NCI-H2171 treated with DMSO at 0.1 percent for 48 hours (cell line): Measurements from ENCODE around the gene PRX.
"Not testable (repeated sequence)": the region's sequence is repeated elsewhere in the genome, so short reads cannot be mapped to it uniquely, and the experiment has no call there.

Experiments used
- DNase-seq: peaks from one replicate; lab custom pipeline; 2025; lab: John Stamatoyannopoulos, UW

Gene PRX

DNA sequence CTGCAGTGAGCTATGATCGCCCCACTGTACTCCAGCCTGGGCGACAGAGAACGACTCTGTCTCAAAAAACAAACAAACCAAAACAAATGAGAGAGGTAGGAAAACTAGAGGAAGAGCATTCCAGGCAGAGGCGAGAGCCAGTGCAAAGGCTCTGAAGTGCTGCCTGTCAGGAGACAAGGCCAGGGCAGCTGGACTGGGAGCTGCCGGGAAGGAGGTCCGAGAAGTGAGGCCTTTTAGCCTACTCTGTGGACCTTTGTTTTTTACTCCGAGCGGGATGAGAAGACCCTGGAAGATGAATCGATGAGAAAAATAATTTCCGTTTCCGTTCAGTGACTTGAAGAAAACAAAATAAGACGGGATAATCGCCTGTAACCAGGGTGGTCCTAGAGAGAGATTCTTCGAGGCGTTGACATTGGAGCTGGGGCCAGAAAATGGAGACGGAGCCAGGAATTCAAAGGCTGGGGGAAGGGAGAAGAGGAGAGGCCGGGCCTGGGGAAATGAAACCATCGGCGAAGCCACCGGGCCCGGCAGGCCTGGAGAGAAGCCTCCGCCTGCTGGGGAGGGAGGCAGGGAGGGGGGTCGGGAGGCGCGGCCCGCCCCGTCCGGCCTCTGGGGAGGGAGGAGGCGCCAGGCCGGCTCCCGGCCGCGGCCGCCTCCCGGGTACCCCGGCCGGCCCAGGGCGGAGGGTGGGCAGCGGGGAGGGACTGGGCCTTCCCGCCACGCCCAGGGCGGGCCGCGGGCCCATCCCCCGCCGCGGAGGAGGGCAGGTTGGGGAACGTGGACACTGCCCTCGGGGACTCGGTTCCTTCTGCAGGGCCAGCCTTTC is 20.4 kb upstream of the PRX start:
- DNase-seq: peak; percentile 60

DNA sequence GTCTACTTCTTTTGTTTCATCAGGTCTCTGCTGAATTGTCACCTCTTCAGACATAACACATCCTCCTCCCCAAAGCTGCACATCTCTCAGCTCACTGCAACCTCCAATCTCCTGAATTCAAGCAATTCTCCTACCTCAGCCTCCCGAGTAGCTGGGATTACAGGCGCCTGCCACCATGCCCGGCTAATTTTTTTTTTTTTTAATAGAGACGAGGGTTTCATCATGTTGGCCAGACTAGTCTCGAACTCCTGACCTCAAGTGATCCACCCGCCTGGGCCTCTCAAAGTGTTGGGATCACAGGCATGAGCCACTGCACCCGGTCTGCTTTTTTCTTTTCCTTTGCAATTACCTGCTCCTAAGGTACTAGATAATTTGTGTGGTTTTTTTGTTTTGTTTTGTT is 19.6 kb upstream of the PRX start:
- DNase-seq: not testable (repeated sequence)

DNA sequence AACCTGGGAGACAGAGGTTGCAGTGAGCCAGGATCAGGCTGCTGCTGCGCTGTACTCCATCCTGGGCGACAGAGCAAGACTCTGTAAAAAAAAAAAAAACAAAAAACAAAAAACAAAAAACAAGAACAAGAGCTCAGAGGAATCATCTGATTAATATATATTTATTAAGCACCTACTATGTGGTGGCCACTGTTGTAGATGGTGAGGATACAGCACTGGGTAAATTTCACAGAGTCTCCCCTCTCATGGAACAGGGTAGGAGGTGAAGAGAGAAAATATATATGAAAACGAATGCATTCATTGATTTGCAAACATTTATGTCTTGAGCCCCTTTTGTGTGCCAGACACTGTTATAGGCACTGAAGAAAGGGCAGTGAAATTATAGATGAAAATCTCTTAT is 18.5 kb upstream of the PRX start:
- no peak for DNase-seq

DNA sequence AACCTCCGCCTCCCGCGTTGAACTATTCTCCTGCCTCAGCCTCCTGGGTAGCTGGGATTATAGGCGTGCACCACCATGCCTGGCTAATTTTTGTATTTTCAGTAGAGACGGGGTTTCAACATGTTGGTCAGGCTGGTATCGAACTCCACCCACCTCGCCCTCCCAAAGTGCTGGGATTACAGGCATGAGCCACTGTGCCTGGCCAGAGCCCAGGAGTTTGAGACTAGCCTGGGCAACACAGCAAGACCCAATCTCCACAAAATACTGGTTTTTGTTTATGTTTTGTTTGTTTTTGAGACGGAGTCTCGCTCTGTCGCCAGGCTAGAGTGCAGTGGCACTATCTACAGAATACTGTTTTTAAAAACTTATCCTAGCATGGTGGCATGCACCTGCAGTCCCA is 17.1 kb upstream of the PRX start:
- DNase-seq: not testable (repeated sequence)

DNA sequence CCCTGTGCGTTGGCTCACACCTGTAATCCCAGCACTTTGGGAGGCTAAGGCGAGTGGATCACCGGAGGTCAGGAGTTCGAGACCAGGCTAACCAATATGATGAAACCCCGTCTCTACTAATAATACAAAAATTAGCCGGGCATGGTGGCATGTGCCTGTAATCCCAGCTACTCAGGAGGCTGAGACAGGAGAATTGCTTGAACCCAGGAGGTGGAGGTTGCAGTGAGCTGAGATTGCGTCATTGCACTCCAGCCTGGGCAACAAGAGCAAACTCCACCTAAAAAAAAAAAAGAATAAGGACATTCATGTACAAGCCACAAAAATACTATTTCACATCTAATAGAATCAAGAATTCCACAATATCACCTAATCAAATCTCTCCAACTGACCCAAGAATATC is 15.0 kb upstream of the PRX start:
- DNase-seq: not testable (repeated sequence)

DNA sequence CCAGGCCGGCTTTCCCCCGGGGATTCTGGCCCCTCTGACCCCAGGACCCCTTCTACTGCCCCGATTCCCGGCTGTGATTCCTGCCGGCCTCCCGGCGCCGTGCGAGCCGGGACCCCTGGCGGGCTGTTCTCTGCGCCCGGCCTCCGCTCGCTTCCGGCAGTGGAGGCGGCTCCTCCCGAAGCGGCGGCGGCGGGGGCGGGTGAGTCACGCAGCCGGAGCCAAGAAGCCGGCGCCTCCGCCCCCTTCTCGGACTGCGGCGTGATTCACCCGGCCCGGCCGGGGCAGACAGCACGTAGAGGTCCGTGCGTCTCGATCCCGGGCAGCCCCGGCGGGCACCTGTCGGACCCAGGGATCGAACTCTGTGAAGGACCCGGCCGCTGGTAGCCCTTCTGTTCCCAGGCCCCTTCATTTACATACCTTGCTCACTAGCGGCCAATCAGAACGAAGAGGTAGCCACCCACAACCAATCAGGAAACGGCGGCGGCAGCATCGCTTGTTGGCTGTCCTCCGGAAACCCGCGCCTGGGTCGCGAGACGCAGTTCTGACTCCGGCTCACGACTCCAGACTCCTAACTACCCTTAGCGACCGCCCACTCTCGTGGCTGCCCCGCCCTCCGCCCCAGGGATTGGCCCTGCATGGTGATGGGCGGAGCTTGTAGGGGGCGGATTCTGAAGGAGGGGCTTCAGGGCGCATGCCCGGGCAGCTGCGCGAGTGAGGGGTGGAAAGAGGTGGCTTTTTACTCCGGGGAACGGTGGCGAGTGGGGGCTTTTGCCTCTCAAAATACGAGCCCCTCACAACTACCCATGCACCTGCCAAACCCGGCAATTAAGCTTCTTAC is 12.5 kb upstream of the PRX start, which contains the start of gene SERTAD1:
TSS of gene SERTAD1 (minus strand) at position 543 of the 838 bp plus-strand sequence. CDS start 2,446 bp downstream, outside the sequence.
- DNase-seq: peak; percentile 99

DNA sequence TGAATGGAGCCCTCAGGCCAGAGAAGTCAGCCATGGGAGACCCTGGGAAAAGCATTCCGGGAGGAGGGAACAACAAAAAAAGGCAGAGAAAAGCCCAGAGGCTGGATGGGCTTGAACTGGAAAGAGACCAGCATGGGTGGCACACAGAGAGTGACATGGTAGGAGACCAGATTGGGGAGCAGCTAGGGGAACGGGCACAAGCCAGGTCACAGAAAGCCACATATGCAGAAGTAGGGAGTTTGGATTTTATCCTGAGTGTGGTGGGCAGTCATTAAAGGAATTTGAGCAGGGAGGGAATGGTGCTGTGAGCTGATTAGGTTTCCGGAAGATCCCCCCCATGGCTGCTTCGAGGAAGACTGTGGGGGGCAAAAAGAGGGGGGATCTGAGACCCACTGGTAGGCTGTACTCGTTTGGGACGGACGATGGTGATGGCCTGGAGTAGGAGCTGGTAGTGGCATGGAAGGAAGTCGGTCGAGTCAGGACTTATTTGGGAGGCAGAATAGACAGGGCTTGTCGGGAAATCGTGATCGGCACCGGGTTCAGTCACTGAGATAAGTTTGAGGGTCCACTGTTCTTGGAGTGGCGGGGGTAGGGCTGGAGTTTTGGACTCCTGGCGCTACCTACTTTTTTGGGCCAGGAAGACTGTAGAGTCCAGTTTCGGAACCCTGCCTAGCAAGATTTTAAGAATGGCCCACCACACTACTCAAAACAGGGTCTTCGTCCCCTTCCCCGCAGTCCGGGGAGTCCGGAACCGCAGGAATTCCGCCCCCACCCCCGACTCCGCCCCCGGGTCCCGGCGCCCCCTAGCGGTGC is 11.7 kb upstream of the PRX start:
- DNase-seq: no peak

DNA sequence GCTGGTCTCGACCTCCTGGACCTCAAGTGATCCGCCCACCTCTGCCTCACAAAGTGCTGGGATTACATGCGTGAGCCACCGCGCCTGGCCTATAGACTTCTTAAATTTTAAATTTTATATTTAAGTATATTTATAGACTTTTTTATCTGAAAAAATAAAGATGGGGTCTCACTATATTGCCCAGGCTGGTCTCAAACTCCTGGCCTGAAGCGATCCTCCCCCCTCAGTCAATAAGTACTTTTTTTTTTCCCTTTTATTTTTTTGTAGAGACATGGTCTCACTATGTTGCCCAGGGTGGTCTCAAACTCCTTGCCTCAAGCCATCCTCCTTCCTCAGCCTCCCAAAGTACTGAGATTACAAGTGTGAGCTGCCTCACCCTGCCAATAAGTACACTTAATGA is 10.8 kb upstream of the PRX start:
- DNase-seq: no peak

DNA sequence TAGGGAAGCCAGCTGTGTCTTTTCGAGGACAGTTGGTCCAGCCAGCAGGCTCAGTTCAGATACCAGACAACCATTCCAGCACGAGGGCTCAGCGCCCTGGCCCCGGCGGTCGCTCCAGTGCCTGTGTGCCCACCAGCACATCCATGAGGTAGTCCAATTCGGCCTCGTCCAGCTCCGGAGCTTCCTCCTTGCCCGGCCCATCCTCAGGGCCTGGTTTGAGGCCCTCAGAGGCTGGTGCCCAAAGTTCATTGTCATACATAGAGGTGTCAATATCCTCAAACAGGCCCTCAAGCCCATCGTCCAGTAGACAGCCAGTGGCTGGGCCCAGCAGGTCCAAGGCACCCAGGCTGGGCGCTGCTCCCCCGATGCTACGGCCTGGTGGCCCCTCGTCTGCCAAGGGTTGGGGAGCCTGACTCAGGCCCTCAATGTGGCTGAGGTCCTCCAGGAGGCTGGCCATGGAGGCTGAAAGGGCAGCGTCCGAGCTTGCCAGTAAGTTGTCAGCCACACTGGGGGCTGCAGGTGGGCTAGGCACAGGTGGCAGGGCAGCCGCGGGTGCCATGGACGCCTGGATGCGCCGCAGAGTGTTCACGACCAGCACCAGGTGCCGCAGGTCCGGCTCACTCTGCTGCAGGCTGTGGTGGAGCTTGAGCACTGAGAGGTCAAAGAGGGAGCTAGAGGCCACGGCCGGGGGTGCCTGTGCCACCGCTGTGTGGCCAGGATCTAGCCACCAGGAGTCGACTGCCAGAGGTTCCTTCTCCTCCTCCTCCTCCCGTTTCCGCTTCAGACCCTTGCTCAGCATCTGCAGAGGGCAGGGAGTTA is 9.8 kb upstream of the PRX start:
- DNase-seq: no peak

DNA sequence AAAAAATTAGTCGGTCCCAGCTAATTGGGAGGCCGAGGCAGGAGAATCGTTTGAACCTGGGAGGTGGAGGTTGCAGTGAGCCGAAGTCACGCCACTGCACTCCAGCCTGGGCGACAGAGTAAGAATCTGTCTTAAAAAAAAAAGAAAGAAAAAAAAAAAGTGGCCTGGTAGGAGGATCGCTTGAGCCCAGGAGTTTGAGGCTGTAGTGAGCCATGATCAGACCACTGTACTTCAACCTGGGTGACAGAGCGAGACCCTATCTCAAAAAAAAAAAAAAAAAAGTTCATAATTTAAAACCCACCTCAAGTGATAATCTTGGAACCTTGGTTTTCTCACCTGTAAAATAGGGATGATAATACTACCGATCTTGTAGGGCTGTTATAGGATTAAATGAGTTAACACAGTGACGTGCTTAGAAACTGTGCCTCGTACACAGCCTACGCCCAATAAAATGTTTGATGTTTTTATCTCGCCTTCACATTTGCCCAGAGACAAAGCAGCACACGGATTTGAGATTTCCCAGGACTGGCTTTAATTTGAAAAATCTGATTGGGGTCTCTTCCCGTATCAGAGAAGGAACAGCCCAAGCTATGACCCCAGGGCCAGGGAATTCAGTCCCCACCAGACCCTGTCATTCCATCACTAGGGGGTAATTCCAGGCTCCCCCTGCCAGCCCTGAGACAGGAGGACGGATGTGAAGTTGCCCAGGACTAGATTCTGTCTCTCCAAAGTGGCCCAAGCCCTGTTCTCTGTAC is 9.0 kb upstream of the PRX start:
- no peak for DNase-seq

DNA sequence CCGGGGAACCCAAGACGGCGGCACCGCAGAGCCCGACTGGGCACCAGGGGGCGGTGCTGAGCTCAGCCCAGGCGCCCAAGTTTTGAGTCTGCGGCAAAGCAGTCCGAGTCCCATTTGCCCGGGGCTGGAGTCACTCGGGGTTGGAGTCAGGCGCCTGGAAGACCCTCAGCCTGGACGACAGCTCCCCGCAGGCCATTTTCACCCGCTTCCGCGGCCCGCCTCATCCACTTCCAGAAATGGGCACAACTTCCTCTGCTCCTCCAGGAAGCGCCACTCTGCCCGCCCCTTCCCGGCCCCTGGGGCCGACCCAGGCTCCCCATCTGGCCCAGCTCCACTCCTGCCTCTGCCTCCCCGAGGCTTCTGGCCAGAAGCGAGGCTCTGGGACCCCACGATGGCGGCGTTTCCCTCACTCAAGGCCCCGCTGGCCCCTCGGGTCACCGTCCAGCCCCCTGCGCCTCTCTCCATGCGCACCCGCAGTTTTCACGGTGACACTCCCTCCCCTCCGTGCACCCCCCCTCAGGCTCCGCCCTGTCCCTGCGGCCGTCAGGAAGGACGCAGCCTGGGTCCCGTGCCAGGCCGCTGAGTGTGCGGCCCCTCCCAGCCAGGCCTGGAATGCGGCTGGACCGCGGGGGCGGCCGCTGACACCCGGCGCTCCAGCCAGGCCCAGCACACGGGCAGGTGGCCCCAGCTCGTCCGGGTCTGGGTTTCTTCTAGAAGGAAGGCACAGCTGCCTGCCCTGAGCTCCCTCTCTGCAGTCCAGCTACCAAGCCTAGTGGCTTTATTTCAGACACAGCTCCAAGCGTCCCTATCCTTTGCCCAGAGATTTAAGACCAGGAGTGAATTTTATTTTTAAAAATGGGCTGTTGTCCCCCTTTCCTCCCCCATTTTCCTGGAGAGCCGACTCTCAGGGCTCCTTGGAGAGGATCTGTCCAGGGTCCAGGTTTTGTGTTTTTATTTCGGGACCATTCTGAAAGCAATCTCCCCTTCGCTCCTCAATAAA is 7.9 kb upstream of the PRX start:
- DNase-seq: peak; percentile 79

DNA sequence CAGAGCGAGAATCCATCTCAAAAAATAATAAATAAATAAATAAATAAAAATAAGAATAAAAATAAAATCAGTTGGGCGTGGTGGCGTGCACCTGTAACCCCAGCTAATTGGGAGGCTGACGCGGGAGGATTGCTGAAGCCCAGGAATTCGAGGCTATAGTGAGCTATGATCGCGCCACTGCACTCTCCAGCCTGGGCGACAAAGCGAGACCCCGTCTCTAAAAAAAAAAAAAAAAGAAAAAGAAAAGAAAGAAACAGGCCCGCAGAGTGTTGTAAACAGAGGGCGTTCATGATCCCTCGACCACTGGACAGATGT is 7.2 kb upstream of the PRX start:
- no peak for DNase-seq

DNA sequence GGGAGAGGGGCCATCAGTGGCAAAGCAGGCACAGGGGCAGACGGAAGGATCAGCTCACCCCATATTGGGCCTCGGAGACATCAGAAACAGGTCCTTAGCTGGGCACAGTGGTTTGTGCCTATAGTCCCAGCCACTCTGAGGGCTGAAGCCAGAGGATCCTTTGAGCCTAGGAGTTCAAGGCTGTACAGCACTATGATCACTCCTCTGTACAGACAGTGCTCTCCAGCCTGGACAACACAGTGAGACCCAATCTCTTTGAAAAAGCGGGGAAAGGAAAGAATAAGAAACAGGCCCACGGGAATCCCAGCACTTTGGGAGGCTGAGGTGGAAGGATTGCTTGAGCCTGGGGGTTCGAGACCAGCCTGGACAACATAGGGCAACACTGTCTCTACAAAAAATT is 6.6 kb upstream of the PRX start:
- no peak for DNase-seq

DNA sequence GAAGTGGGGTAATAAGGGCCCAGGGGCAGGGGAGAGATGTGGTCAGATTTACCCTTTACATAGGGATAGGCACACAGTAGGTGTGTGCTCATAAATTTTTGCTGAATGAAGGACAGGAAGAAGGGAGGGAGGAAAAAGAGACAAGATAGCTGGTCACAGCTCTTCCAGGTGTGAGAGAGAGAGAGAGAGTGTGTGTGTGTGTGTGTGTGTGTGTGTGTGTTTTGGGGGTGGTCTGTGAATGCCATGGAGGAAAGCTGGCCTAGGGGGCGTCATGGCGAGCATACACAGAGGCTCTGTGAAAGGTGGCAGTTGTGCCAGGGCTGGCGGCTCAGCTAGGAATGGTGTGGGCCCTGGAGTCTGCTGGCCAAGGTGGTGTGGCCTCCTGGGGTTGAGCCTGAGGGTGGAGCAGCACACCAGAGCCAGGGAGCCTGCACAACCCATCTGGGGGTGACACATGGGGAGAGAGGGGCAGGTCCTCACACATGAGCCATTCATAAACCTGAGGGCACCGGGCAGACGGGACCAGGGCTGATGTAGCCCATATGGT is 6.0 kb upstream of the PRX start:
- DNase-seq: peak; percentile 85

DNA sequence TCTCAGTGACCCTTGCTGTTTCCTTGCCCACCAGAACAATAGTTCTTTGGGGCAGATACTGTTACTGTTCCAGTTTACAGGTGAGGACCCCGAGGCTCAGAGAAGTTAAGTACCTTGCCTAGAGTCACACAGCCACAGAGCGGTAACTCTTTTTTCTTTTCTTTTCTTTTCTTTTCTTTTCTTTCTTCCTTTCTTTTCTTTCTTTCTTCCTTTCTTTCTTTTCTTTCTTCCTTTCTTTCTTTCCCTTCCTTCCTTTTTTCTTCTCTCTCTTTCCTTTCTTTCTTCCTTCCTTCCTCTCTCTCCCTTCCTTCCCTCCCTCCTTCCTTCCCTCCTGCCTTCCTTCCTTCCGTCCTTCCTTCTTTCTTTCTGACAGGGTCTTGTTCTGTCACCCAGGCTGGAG is 4.9 kb upstream of the PRX start:
- no peak for DNase-seq

DNA sequence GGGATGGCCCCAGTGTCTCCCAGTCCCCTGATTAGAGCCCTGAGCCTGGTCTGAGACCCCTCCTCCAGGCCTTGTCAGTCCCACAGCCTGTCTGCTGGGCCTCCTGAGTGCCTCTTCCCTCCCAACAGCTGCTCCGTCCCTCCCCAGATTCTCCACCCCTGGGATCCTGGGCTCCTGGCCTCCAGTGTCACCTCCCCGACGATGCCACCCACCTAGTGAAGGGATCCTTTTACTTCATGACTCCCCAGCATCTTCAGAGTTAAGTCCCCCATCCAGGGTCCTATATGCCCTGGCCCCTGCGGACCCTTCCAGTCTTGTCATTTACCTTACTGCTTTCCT is 4.4 kb upstream of the PRX start:
- no peak for DNase-seq

DNA sequence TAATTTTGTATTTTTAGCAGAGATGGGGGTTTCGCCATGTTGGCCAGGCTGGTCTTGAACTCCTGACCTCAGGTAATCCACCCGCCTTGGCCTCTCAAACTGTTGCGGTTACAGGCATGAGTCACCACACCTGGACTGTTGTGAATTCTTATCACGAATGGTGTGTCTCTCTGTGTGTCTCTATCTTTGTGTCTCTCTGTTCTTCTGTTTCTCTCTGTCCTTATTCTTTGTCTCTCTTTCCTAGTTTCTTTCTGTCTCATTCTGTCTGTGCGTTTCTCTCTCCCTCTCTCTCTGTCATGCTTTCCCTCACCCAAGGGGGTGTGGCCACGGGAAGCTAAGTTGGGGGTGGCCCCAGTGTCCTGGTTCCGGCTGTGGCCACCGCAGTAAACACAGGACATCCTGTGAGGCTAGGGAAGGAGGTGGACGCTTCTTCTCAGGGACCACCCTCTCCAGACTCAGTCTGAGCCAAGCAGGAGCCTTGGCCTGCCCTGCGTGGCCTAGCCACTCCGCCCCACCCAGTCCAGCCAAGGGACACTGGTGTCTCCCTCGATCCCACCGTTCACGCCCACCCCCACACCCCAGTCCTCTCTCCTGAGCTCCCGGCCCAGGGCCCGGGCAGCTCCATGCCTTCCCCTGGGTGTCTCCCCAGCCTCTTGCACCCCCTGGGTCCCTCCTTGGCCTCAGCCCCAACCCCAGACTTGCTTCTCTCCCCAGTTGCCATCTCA is 3.9 kb upstream of the PRX start:
- DNase-seq: no peak

DNA sequence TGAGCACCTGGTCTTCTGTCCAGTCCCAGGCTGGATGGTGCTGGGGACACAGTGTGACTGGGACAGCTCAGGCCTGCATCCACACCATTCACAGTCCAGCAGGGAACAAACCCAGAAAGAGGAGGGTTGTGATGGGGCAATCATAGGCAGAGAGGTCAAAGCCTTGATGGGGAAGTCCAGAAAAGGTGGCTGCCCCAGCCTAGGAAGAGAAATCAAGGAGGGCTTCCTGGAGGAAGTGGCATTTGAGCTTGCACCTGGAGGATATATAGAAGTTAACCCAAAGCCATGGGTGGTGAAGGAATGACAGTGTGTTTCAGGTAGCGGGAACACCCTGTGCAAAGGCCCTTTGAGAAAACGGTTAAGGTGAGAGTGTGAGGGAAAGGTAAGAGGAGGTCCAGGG is 2.6 kb upstream of the PRX start:
- no peak for DNase-seq
